HPDE6-E6E7 (cell line): ENCODE measurements around the gene CSRP3.
A peak's percentile ranks its signal among the peaks of the same experiment; 100 is the strongest.

Experiments used
- DNase-seq: peaks from one replicate; pipeline ENCODE4 v3.0.0; 2011; ENCODE audit warnings: missing footprints; ENCODE audit errors: extremely low spot score

CSRP3 gene

GRCh38 chr11:19201737-19202605 lies at the start of gene CSRP3:
Gene CSRP3 (minus strand): TSS chr11:19201983. CDS start chr11:19192448, 9,535 bp downstream.
- no peak for DNase-seq

- DNase-seq: no peak
These were observed 49.8 kb upstream of the CSRP3 start for GRCh38 chr11:19251577-19251976.

- DNase-seq: no peak
These were observed 45.0 kb upstream of the CSRP3 start for GRCh38 chr11:19246816-19247215.

- no peak for DNase-seq
These were observed 43.6 kb upstream of the CSRP3 start for GRCh38 chr11:19245351-19245750.

GRCh38 chr11:19244621-19245020 lies 42.8 kb upstream of the CSRP3 start:
- peak; percentile 83 for DNase-seq

GRCh38 chr11:19244084-19244483 lies 42.3 kb upstream of the CSRP3 start:
- peak; percentile 51 for DNase-seq

GRCh38 chr11:19243613-19244012 lies 41.8 kb upstream of the CSRP3 start:
- no peak for DNase-seq

GRCh38 chr11:19243143-19243542 lies 41.4 kb upstream of the CSRP3 start:
- DNase-seq: no peak

- DNase-seq: no peak
These were observed 40.6 kb upstream of the CSRP3 start for GRCh38 chr11:19242179-19242932.

- DNase-seq: peak; percentile 10
These were observed 39.7 kb upstream of the CSRP3 start for GRCh38 chr11:19241260-19242178.

- peak; percentile 91 for DNase-seq
These were observed 38.9 kb upstream of the CSRP3 start, which contains the start of gene E2F8 for GRCh38 chr11:19240420-19241259. Gene E2F8 (minus strand): TSS chr11:19240945. CDS start chr11:19240121, 824 bp downstream.

GRCh38 chr11:19239039-19239438 lies 37.3 kb upstream of the CSRP3 start:
- no peak for DNase-seq

GRCh38 chr11:19237813-19238212 lies 36.0 kb upstream of the CSRP3 start:
- DNase-seq: no peak

- no peak for DNase-seq
These were observed 35.6 kb upstream of the CSRP3 start for GRCh38 chr11:19237381-19237780.

GRCh38 chr11:19234231-19234817 lies 32.5 kb upstream of the CSRP3 start:
- DNase-seq: no peak

- DNase-seq: peak; percentile 56
These were observed 31.2 kb upstream of the CSRP3 start for GRCh38 chr11:19232910-19233503.

GRCh38 chr11:19229671-19230070 lies 27.9 kb upstream of the CSRP3 start:
- DNase-seq: no peak

GRCh38 chr11:19228968-19229367 lies 27.2 kb upstream of the CSRP3 start:
- DNase-seq: no peak

GRCh38 chr11:19226378-19227195 lies 24.8 kb upstream of the CSRP3 start:
- DNase-seq: no peak
